Large intestine (tissue), 3 donors: ENCODE results near the gene DAB2IP. TPM values are rescaled to one million over a fixed set of nuclear protein-coding genes. Genes with fewer than 3 reads are reported as not detected.

Experiments
- DNase-seq, 2 donors: peaks; one replicate each; pipeline versions ENCODE4 v3.0.0 to v3.0.0-alpha.2; 2013
- H3K27ac ChIP-seq: one replicate; pipeline ENCODE4 v1.5.1; 2013; ENCODE audit warnings: low read length
- H3K27me3 ChIP-seq: 2 replicates; pipeline ENCODE4 v1.6.1; 2013; ENCODE audit warnings: low read length; ENCODE audit not compliant: control insufficient read depth, insufficient read depth
- H3K36me3 ChIP-seq: 2 replicates; pipeline ENCODE4 v1.6.1; 2013; ENCODE audit warnings: low read length; ENCODE audit not compliant: control insufficient read depth, insufficient read depth
- H3K4me1 ChIP-seq: one replicate; pipeline ENCODE4 v1.6.1; 2013; ENCODE audit warnings: low read length; ENCODE audit not compliant: control insufficient read depth, insufficient read depth
- H3K4me3 ChIP-seq: one replicate; pipeline ENCODE4 v1.5.1; 2013; ENCODE audit warnings: low read length
- H3K9me3 ChIP-seq: one replicate; pipeline ENCODE4 v1.6.1; 2013; ENCODE audit warnings: mild to moderate bottlenecking, low read depth, low read length, moderate library complexity; ENCODE audit not compliant: control insufficient read depth
- WGBS: methylation state at CpG from one replicate; pipeline ENCODE4 v1.1.5; 2013; ENCODE audit warnings: low lambda C conversion rate; ENCODE audit not compliant: insufficient coverage; 5-methylcytosine and 5-hydroxymethylcytosine counted together
- polyA plus RNA-seq: library from polyadenylated mRNA; unstranded; fragments of 120-200 nt; gene quantifications from one replicate; pipeline ENCODE4 v1.2.1, GENCODE V29; 2013

The DAB2IP gene
- polyA plus RNA-seq, 1 donor = 33.0 TPM

DNA sequence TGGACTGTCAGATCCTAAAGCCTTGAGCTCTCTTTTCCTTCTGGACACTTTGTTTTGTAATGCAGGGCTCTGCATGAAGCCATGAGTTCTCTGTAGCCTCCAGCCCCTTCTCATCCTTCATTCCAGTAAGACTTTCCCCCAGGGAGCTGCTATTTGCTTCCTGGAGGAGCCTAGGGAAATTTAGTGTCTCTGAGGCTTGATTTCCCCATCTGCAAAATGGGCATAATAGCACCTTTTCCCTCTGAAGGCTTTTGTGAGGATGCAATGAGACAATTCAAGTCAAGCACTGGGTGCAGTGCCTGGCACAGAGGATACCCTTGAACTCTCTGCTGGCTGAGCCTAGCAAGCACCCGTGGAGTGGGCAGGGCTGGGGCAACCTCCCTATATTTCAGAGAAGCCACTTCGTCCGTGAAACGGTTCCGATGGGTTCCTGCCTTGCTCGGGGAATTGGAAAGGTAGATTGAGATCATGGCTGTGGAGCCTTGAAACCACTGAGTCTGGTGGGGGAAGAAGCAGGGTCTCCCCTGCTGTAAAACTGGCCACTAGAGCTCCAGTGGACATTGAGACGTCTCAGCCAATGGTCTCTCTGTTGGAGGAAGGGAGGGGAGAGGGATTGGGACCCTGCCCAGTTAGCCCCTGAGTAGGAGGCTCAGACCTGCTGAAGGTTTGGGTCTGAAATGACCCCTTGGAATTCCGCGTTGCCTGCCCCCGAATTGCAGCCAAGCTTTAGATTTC lies 14.3 kb upstream of the DAB2IP start:
- H3K4me1 ChIP-seq = peaks cover 65% of the 10 kb centered on the region

GRCh38 chr9:121637713-121638220 lies 13.7 kb upstream of the DAB2IP start:
- DNase-seq = no peak
- no peak overlapping the region for H3K27ac ChIP-seq
- peaks cover 65% of the 10 kb centered on the region for H3K4me1 ChIP-seq
- H3K9me3 ChIP-seq = no peaks in the 10 kb centered on the region
- no peaks in the 10 kb centered on the region for H3K36me3 ChIP-seq
- no CpG with 5 or more reads among the region's 8 CpGs for WGBS
- no peaks in the 10 kb centered on the region for H3K27me3 ChIP-seq
- no peak overlapping the region for H3K4me3 ChIP-seq

More for the DNA sequence above, 14.3 kb upstream of the DAB2IP start:
- no peaks in the 10 kb centered on the region for H3K9me3 ChIP-seq
- no peak overlapping the region for H3K4me3 ChIP-seq
- DNase-seq = no peak
- H3K36me3 ChIP-seq = no peaks in the 10 kb centered on the region
- no CpG with 5 or more reads among the region's 10 CpGs for WGBS
- H3K27me3 ChIP-seq = no peaks in the 10 kb centered on the region
- H3K27ac ChIP-seq = no peak overlapping the region

DNA sequence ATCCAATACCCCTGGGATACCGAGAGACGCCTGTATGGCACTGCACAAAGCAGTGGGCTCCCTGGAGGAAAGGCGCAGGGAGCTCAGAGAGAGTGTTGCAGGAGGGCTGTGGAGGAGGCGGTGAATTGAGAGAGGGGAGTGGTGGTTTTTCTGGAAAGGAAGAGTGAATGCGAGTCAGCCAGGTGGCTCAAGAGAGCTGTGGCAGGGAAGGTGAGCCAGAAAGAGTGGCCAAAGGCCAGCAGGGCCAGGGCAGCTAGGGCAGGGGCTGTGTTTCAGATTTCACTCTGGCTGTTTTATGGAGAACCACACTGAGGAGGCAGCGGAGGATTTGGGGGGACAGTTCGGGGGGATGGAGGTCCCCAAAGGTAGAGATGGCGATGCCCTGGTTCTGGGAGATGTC lies 13.0 kb upstream of the DAB2IP start:
- H3K9me3 ChIP-seq = no peaks in the 10 kb centered on the region
- H3K27me3 ChIP-seq = no peaks in the 10 kb centered on the region
- no peaks in the 10 kb centered on the region for H3K36me3 ChIP-seq
- 88% methylated on average over 4 of the region's 8 CpGs for WGBS
- peaks cover 61% of the 10 kb centered on the region for H3K4me1 ChIP-seq
- no peak overlapping the region for H3K4me3 ChIP-seq
- no peak overlapping the region for H3K27ac ChIP-seq
- no peak for DNase-seq

- Histone ChIP-seq H3K27ac (no peak overlapping the region), H3K27me3 (no peaks in the 10 kb centered on the region), H3K36me3 (no peaks in the 10 kb centered on the region), H3K9me3 (no peaks in the 10 kb centered on the region), H3K4me3 (no peak overlapping the region), H3K4me1 (peaks cover 54% of the 10 kb centered on the region)
- no peak for DNase-seq
- no CpG with 5 or more reads among the region's 5 CpGs for WGBS
Measured at GRCh38 chr9:121638901-121639592, 12.4 kb upstream of the DAB2IP start.

DNA sequence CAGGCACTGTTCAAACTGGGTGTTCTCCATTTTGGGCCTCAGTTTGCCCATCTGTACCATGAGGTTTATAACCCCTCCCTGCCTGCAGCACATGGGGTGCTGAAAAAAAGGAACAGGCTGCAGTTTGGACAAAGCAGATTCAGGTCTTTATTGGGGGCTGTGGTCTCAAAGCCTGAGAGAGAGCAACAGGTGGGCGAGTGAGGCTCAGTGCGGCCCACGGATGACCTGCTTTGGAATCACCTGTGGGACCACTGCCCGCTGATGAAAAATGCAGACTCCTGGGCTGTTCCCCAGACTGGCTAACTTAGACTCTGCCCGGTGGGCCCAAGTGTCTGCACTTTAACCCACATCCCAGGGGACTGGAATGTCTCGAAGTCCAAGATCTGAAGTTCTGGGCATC lies 11.8 kb upstream of the DAB2IP start:
- H3K36me3 ChIP-seq = no peaks in the 10 kb centered on the region
- H3K4me1 ChIP-seq = peaks cover 49% of the 10 kb centered on the region
- DNase-seq = no peak
- no peak overlapping the region for H3K4me3 ChIP-seq
- H3K9me3 ChIP-seq = no peaks in the 10 kb centered on the region
- H3K27me3 ChIP-seq = no peaks in the 10 kb centered on the region
- WGBS = no CpG with 5 or more reads among the region's 6 CpGs
- H3K27ac ChIP-seq = no peak overlapping the region

- Histone ChIP-seq H3K27me3 (no peaks in the 10 kb centered on the region), H3K27ac (peak overlapping the region; percentile 34), H3K9me3 (no peaks in the 10 kb centered on the region), H3K4me3 (no peak overlapping the region), H3K4me1 (peaks cover 45% of the 10 kb centered on the region), H3K36me3 (no peaks in the 10 kb centered on the region)
- DNase-seq = peak in 1 of 2 donors; percentile 77
- WGBS = no CpG with 5 or more reads among the region's 9 CpGs
Measured at GRCh38 chr9:121640076-121640475, 11.4 kb upstream of the DAB2IP start.

DNA sequence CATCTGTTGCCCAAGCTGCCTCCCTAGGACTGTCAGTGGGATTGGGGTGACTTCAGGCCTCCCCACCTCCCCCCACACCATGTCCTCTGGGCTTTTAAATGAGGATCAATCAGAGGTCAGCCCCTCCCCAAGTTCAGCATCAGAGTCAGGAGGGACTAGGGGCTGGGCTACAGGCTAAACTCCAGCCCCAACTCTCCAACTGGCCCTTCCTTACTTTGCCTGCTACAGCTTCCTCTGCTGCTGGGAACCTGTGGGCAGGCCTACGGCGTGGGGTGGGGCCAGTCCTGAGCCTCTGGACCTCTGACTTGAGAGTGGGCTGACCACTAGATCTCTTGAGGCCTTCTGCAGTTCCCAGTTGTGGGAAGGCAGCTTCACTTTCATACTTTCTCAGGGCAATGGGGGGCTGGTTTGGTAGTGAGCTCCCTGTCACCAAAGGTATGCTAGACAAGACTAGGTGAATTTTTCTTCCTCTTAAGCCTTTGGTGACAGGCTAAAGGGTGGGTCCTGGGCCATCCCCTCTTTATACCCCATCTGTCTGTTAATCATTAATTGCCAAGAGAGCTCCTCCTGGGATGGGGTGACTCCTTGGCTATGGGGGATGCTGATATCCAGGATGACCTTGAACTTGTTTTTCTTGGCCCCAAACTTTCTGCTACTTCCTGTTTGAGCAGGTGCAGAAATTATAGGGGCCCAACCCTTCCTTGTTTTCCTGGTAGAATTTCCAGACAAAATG lies 10.8 kb upstream of the DAB2IP start:
- no peaks in the 10 kb centered on the region for H3K27me3 ChIP-seq
- H3K27ac ChIP-seq = peak overlapping the region; percentile 34
- WGBS = no CpG with 5 or more reads among the region's 2 CpGs
- DNase-seq = peak in 1 of 2 donors; percentile 68
- no peaks in the 10 kb centered on the region for H3K9me3 ChIP-seq
- H3K4me3 ChIP-seq = no peak overlapping the region
- H3K36me3 ChIP-seq = no peaks in the 10 kb centered on the region
- peaks cover 42% of the 10 kb centered on the region for H3K4me1 ChIP-seq

DNA sequence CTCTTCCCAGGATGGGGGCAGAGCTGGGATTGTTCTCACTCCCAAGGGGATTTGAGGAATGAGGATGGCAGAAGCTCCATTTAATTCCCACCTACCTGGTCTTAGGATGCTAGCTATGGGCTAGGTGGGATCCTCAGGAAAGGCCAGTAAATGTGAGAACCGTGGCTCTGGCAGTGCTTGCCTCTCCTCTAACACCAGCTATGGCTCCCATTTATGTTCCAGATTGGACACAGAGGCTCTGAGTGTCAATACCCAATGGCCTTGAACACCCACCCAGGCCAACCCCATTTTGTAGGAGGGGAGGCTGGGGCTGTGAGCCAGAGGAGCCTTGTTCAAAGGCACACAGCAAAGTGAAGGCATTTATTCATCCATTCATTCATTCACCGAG lies 10.2 kb upstream of the DAB2IP start:
- peak overlapping the region; percentile 34 for H3K27ac ChIP-seq
- DNase-seq = no peak
- WGBS = no CpG with 5 or more reads among the region's 2 CpGs
- H3K9me3 ChIP-seq = no peaks in the 10 kb centered on the region
- no peaks in the 10 kb centered on the region for H3K36me3 ChIP-seq
- peaks cover 41% of the 10 kb centered on the region for H3K4me1 ChIP-seq
- H3K27me3 ChIP-seq = no peaks in the 10 kb centered on the region
- H3K4me3 ChIP-seq = no peak overlapping the region

- H3K4me1 ChIP-seq = peaks cover 26% of the 10 kb centered on the region
- no peak for DNase-seq
- no CpG with 5 or more reads among the region's 3 CpGs for WGBS
- H3K9me3 ChIP-seq = no peaks in the 10 kb centered on the region
- no peaks in the 10 kb centered on the region for H3K36me3 ChIP-seq
- H3K4me3 ChIP-seq = no peak overlapping the region
- H3K27ac ChIP-seq = no peak overlapping the region
- H3K27me3 ChIP-seq = no peaks in the 10 kb centered on the region
Measured at GRCh38 chr9:121642758-121643157, 8.7 kb upstream of the DAB2IP start.

DNA sequence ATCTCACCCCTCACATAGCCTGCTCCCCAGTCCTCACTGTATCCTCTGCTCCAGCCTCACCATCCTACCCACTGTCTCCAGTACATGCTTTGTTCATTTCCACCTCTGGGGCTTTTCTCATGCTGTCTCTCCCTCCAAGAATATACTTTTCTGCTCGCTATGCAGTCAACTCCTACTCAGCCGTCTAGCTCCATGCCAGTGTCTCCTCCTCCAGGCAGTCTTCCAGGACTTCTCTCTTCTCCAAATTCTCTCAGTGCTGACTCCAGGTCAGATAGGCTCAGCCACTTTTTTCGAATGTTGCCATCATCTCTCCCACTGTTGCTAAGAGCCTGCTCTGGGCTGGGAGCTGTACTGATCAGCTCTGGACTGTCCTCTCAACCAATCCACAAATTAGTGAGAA lies 8.0 kb upstream of the DAB2IP start:
- Histone ChIP-seq H3K27me3 (no peaks in the 10 kb centered on the region), H3K4me1 (peaks cover 23% of the 10 kb centered on the region)
- WGBS = 85% methylated on average over 2 of the region's 3 CpGs

More for the DNA sequence above, 8.0 kb upstream of the DAB2IP start:
- Histone ChIP-seq H3K36me3 (no peaks in the 10 kb centered on the region), H3K4me3 (no peak overlapping the region), H3K27ac (no peak overlapping the region), H3K9me3 (no peaks in the 10 kb centered on the region)
- no peak for DNase-seq
